HCT116 (cell line): ENCODE measurements around the gene TAGLN.

Experiments used
- EGR1 ChIP-seq: IDR thresholded peaks from 2 replicates; pipeline ENCODE4 v1.6.1; 2012; ENCODE audit warnings: low read depth
- FOSL1 ChIP-seq: IDR thresholded peaks from 2 replicates; pipeline ENCODE4 v1.6.1; 2012; ENCODE audit warnings: low read depth
- SIN3A ChIP-seq: IDR thresholded peaks from 2 replicates; pipeline ENCODE4 v1.6.1; 2012; ENCODE audit warnings: low read depth
- TF ChIP-seq, protein P1 (sequence below), 3 experiments: fragments of 200-600 bp in 1 of 3; sonication (generic) in 1 of 3; IDR thresholded peaks in 2 of 3; conservative IDR thresholded peaks in 1 of 3; 2 replicates each; pipeline ENCODE4 v1.5.1; 2012 to 2017; ENCODE audit warnings: low read depth in 2 of 3, low read length in 2 of 3, antibody characterized with exemption in 1 of 3, borderline replicate concordance in 1 of 3, control low read depth in 1 of 3, mild to moderate bottlenecking in 1 of 3, mixed read lengths in 1 of 3, mixed run types in 1 of 3, moderate library complexity in 1 of 3; ENCODE audit not compliant: insufficient read depth in 1 of 3

DNA sequence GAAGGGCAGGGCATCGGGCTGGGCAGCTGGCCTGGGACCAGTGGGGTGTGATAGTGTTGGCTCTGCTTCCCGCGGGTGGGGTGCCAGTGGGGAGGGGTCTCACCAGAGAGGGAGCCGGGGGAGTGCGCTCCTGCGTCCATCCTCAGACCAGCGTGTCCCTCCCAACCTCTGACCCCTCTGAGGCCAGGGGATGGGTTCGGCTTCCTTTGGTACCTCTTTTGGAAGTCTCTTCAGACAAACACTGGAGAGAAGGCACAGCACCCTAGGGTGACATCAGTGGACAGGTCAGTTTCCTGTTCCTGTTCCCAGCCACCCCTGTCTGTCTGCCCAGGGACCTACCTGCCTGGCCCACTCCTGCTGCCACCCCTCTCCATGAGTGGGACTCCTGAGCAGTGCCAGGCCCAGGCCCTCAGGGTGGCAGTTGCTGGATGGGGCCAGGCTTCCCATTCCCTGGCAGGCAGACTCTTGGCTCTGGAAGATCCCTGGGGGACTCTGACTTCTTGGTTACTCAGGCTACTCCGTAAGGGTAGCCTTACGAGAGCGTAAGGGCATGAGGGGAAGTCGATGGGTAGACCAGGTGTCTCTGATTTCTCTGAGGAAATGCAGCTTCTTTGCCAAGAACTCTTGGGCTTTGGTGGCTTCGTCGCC is 2.6 kb downstream of the TAGLN start:
- TF ChIP-seq FOSL1: no peak
- TF ChIP-seq, protein P1, sequence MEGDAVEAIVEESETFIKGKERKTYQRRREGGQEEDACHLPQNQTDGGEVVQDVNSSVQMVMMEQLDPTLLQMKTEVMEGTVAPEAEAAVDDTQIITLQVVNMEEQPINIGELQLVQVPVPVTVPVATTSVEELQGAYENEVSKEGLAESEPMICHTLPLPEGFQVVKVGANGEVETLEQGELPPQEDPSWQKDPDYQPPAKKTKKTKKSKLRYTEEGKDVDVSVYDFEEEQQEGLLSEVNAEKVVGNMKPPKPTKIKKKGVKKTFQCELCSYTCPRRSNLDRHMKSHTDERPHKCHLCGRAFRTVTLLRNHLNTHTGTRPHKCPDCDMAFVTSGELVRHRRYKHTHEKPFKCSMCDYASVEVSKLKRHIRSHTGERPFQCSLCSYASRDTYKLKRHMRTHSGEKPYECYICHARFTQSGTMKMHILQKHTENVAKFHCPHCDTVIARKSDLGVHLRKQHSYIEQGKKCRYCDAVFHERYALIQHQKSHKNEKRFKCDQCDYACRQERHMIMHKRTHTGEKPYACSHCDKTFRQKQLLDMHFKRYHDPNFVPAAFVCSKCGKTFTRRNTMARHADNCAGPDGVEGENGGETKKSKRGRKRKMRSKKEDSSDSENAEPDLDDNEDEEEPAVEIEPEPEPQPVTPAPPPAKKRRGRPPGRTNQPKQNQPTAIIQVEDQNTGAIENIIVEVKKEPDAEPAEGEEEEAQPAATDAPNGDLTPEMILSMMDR (IDR thresholded peaks at IDR 0.05 in 2 of 3, conservative IDR thresholded peaks at IDR 0.05 in 1 of 3; ENCODE audit: borderline replicate concordance in 1 of 3, insufficient read depth in 1 of 3, low read depth in 2 of 3, low read length in 2 of 3): no peak
- TF ChIP-seq SIN3A: no peak
- TF ChIP-seq EGR1: no peak
